GM21423 (cell line): ENCODE measurements around the gene AMY2A.
"Not testable (repeated sequence)": the region's sequence is repeated elsewhere in the genome, so short reads cannot be mapped to it uniquely, and the experiment has no call there.

Experiments
- ATAC-seq: cut with Tn5 transposase; IDR thresholded peaks from one replicate; pipeline ENCODE4 v1.9.1; 2021; ENCODE audit warnings: mild to moderate bottlenecking, moderate library complexity; ENCODE audit not compliant: unreplicated experiment

AMY2A gene

GRCh38 chr1:103616994-103617477 is at the start of gene AMY2A:
Gene AMY2A, plus strand, starts transcription at chr1:103617427. Its CDS starts 14 bp downstream, at chr1:103617441.
- not testable (repeated sequence) for ATAC-seq

GRCh38 chr1:103569493-103569892 is 47.7 kb upstream of the AMY2A start:
- no peak for ATAC-seq

GRCh38 chr1:103571289-103571688 is 45.9 kb upstream of the AMY2A start, which contains the start of gene AMY2B:
Gene AMY2B, plus strand, starts transcription at chr1:103571589. Its CDS starts 14 bp downstream, at chr1:103571603.
- not testable (repeated sequence) for ATAC-seq

- no peak for ATAC-seq
These were observed 41.2 kb upstream of the AMY2A start for GRCh38 chr1:103576065-103576464.

GRCh38 chr1:103576784-103577183 is 40.4 kb upstream of the AMY2A start:
- ATAC-seq: not testable (repeated sequence)

GRCh38 chr1:103582464-103582863 is 34.8 kb upstream of the AMY2A start:
- no peak for ATAC-seq

- ATAC-seq: no peak
These were observed 33.3 kb upstream of the AMY2A start for GRCh38 chr1:103583887-103584286.

GRCh38 chr1:103584537-103584936 is 32.7 kb upstream of the AMY2A start:
- ATAC-seq: no peak

- not testable (repeated sequence) for ATAC-seq
These were observed 14.5 kb upstream of the AMY2A start for GRCh38 chr1:103602740-103603139.

GRCh38 chr1:103616362-103616761 is 865 bp upstream of the AMY2A start:
- ATAC-seq: no peak

GRCh38 chr1:103627436-103627835 is 10.2 kb downstream of the AMY2A start:
- not testable (repeated sequence) for ATAC-seq

- not testable (repeated sequence) for ATAC-seq
These were observed 24.0 kb downstream of the AMY2A start for GRCh38 chr1:103641194-103641593.

- ATAC-seq: not testable (repeated sequence)
These were observed 26.7 kb downstream of the AMY2A start for GRCh38 chr1:103643908-103644307.

GRCh38 chr1:103650305-103650704 is 33.1 kb downstream of the AMY2A start:
- not testable (repeated sequence) for ATAC-seq

GRCh38 chr1:103650889-103651288 is 33.7 kb downstream of the AMY2A start:
- not testable (repeated sequence) for ATAC-seq

- not testable (repeated sequence) for ATAC-seq
These were observed 36.9 kb downstream of the AMY2A start for GRCh38 chr1:103654133-103654532.

- not testable (repeated sequence) for ATAC-seq
These were observed 38.2 kb downstream of the AMY2A start, which contains the start of gene AMY1A for GRCh38 chr1:103655460-103655859. Gene AMY1A, plus strand, starts transcription at chr1:103655760. Its CDS starts 571 bp downstream, at chr1:103656331.
